ENCODE results near the gene ARL11. TPM values are rescaled to one million over a fixed set of nuclear protein-coding genes. Genes with fewer than 3 reads are reported as not detected.

Gene ARL11
- total RNA-seq, 4 donors from 2014 or later, result 0.20 to 0.87 (median 0.25) TPM

DNA sequence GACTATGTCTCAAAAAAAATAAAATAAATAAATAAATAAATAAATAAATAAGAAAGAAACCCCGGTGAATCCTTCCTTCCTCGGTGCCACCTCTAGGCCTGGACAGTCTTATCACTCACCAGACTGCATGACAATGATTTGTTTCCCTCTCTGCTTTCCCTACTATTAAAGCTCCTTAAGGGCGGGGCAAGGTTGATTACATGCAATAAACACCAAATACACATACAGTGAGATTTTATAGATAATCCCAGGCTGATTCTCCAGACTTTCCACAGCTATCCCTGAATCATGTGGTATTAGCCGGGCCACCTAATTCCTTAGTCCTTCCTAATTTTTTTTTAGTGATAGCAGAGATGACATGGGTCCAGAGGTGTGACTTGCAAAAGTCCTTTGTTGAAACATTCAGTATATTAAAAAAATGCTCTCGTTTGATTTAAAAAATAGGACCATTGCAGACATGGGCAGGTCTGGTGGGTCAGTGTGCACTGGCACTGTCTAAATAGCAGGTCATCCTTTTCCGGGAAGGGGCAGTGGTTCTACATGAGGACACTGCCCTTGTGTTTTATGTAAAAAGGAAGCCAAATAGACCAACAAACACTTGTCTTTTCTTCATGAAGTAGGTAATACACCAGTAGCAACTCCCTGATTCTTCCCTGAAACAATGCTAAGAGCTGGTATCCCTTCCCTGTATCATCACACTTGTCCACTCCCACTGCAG is 48.4 kb downstream of the ARL11 start:
- peaks cover 0 to 28% (median 0%) of the 10 kb centered on the region in 3 donors for H3K36me3 ChIP-seq
- H3K27ac ChIP-seq, result no peak overlapping the region
- no peaks in the 10 kb centered on the region for H3K4me1 ChIP-seq
- H3K4me3 ChIP-seq, result no peak overlapping the region
- peaks cover 0 to 9% (median 0%) of the 10 kb centered on the region in 4 donors for H3K9me3 ChIP-seq
- DNase-seq (ENCODE audit: low spot score in 2 of 2), result no peak
- TF ChIP-seq, protein P1, sequence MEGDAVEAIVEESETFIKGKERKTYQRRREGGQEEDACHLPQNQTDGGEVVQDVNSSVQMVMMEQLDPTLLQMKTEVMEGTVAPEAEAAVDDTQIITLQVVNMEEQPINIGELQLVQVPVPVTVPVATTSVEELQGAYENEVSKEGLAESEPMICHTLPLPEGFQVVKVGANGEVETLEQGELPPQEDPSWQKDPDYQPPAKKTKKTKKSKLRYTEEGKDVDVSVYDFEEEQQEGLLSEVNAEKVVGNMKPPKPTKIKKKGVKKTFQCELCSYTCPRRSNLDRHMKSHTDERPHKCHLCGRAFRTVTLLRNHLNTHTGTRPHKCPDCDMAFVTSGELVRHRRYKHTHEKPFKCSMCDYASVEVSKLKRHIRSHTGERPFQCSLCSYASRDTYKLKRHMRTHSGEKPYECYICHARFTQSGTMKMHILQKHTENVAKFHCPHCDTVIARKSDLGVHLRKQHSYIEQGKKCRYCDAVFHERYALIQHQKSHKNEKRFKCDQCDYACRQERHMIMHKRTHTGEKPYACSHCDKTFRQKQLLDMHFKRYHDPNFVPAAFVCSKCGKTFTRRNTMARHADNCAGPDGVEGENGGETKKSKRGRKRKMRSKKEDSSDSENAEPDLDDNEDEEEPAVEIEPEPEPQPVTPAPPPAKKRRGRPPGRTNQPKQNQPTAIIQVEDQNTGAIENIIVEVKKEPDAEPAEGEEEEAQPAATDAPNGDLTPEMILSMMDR (IDR thresholded peaks at IDR 0.05), result no peak
- no peaks in the 10 kb centered on the region for H3K27me3 ChIP-seq
- whole genome bisulfite sequencing, 2 donors, result 90 to 96% methylated on average over 6 of the region's 6 CpGs

DNA sequence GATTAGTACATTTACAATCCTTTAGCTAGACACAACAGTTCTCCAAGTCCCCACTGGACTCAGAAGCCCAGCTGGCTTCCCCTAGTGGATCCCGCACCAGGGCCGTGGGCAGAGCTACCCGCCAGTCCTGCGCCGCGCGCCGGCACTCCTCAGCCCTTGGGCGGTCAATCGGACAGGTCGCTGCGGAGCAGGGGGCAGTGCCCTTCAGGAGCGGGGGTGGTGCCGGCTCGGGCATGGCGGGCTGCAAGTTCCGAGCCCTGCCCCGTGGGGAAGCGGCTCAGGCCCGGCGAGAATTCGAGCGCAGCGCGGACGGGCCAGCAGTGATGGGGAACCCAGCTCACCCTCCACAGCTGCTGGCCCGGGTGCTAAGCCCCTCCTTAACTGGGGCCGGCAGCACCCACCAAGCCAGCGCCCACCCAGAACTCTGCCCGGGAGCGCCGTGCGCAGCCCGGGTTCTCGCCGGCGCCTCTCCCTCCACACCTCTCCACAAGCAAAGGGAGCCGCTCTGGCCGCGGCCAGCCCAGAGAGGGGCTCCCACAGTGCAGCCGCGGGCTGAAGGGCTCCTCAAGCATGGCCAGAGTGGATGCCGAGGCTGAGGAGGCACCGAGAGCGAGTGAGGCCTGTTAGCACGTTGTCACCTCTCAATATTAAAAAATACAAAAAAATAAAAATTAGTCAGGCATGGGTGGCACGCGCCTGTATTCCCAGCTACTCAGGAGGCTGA is 50.0 kb downstream of the ARL11 start:
- no peak overlapping the region for H3K4me3 ChIP-seq
- H3K27me3 ChIP-seq, result no peaks in the 10 kb centered on the region
- 95 to 97% methylated on average over 31 to 48 of the region's 48 CpGs for WGBS, 2 donors
- peaks cover 0 to 28% (median 0%) of the 10 kb centered on the region in 3 donors for H3K36me3 ChIP-seq
- no peak overlapping the region for H3K27ac ChIP-seq
- peaks cover 0 to 9% (median 0%) of the 10 kb centered on the region in 4 donors for H3K9me3 ChIP-seq
- TF ChIP-seq POLR2A (IDR thresholded peaks at IDR 0.05), result no peak
- TF ChIP-seq EP300 (IDR thresholded peaks at IDR 0.05), result no peak
- TF ChIP-seq, protein P1 (IDR thresholded peaks at IDR 0.05), result no peak
- H3K4me1 ChIP-seq, result no peaks in the 10 kb centered on the region
- DNase-seq (ENCODE audit: low spot score in 2 of 2), result no peak

DNA sequence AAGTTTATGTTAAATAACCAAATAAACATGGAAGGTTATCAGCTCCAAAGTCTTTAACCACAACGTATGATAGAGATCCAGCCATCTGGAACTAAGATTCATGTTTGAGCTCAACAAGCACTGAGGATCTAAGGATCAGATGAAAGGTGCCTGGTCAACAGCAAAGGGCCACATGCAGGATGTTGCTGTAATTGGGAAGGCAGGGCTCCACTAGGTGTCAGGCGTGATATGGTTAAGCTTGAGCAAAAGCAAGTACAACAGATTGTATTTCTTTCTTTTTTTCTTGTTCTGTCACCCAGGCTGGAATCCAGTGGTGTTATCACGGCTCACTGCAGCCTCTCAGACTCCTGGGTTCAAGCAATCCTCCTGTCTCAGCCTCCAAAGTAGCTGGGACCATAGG is 50.9 kb downstream of the ARL11 start:
- H3K27me3 ChIP-seq, result no peaks in the 10 kb centered on the region
- WGBS, 2 donors, result 46 to 52% methylated on average over 3 of the region's 3 CpGs
- H3K27ac ChIP-seq, result no peak overlapping the region
- H3K36me3 ChIP-seq, result peaks cover 0 to 28% (median 0%) of the 10 kb centered on the region in 3 donors
- peaks cover 0 to 9% (median 0%) of the 10 kb centered on the region in 4 donors for H3K9me3 ChIP-seq
- H3K4me3 ChIP-seq, result no peak overlapping the region
- no peaks in the 10 kb centered on the region for H3K4me1 ChIP-seq
- TF ChIP-seq, protein P1 (IDR thresholded peaks at IDR 0.05), result no peak
- TF ChIP-seq POLR2A (IDR thresholded peaks at IDR 0.05) (no peak), EP300 (IDR thresholded peaks at IDR 0.05) (no peak)
- DNase-seq (ENCODE audit: low spot score in 2 of 2), result peak in 1 of 2 donors; percentile 8

GRCh38 chr13:49681842-49682435 is 53.6 kb downstream of the ARL11 start:
- peaks cover 0 to 47% (median 0%) of the 10 kb centered on the region in 3 donors for H3K36me3 ChIP-seq
- H3K9me3 ChIP-seq, result peaks cover 0 to 4% (median 0%) of the 10 kb centered on the region in 4 donors
- no peaks in the 10 kb centered on the region for H3K4me1 ChIP-seq
- no peak overlapping the region for H3K27ac ChIP-seq
- no peaks in the 10 kb centered on the region for H3K27me3 ChIP-seq
- no peak overlapping the region for H3K4me3 ChIP-seq
- DNase-seq (ENCODE audit: low spot score in 2 of 2), result no peak
- 67 to 72% methylated on average over 4 of the region's 4 CpGs for WGBS, 2 donors
- TF ChIP-seq EP300 (IDR thresholded peaks at IDR 0.05), result no peak
- TF ChIP-seq, protein P1 (IDR thresholded peaks at IDR 0.05), result no peak
- TF ChIP-seq POLR2A (IDR thresholded peaks at IDR 0.05), result no peak

Other genes with a start within 250 kb of the ARL11 start
- gene CAB39L, start 184.4 kb upstream of the ARL11 start, total RNA-seq, result 100 to 1,000 TPM in 3 of 4 donors, 10 to 100 TPM in 1; 89.4 to 152 (median 107) TPM
- 10 to 100 TPM in 3 of 4 donors, 1 to 10 TPM in 1; 9.2 to 16.5 (median 13.0) TPM for gene SETDB2, start 184.2 kb upstream of the ARL11 start, total RNA-seq
- 10 to 100 TPM; 25.3 to 51.4 (median 37.6) TPM for gene PHF11, start 132.6 kb upstream of the ARL11 start, total RNA-seq
- 10 to 100 TPM in 2 of 4 donors, 1 to 10 TPM in 2; 8.8 to 10.7 (median 10.2) TPM for gene RCBTB1, start 42.9 kb upstream of the ARL11 start, total RNA-seq
- 10 to 100 TPM; 66.6 to 89.4 (median 83.2) TPM for gene EBPL, start 63.0 kb downstream of the ARL11 start, total RNA-seq
- 10 to 100 TPM; 19.8 to 29.9 (median 23.2) TPM for gene KPNA3, start 164.2 kb downstream of the ARL11 start, total RNA-seq